Astrocyte of the cerebellum (primary cell): Measurements from ENCODE around the gene SMARCA1.
"Not testable (repeated sequence)": the region's sequence is repeated elsewhere in the genome, so short reads cannot be mapped to it uniquely, and the experiment has no call there.

Experiments
- DNase-seq: peaks from one replicate; pipeline ENCODE4 v3.0.0-alpha.2; 2011; ENCODE audit warnings: low read depth
- H3K4me3 ChIP-seq: 2 replicates; pipeline ENCODE4 v1.5.1; 2011; ENCODE audit warnings: mild to moderate bottlenecking, low read depth, low read length, moderate library complexity
- in situ Hi-C: cut with HindIII; loops from 2 replicates; pipeline ENCODE4 v1.10.0; 2017; ENCODE audit warnings: low sequenced_read_pairs
- TF ChIP-seq, protein P1 (sequence below): IDR thresholded peaks from 2 replicates; pipeline ENCODE4 v1.5.1; 2012; ENCODE audit warnings: low read length, low read depth, moderate library complexity, mild to moderate bottlenecking; ENCODE audit errors: missing control alignments

Gene SMARCA1, protein sequence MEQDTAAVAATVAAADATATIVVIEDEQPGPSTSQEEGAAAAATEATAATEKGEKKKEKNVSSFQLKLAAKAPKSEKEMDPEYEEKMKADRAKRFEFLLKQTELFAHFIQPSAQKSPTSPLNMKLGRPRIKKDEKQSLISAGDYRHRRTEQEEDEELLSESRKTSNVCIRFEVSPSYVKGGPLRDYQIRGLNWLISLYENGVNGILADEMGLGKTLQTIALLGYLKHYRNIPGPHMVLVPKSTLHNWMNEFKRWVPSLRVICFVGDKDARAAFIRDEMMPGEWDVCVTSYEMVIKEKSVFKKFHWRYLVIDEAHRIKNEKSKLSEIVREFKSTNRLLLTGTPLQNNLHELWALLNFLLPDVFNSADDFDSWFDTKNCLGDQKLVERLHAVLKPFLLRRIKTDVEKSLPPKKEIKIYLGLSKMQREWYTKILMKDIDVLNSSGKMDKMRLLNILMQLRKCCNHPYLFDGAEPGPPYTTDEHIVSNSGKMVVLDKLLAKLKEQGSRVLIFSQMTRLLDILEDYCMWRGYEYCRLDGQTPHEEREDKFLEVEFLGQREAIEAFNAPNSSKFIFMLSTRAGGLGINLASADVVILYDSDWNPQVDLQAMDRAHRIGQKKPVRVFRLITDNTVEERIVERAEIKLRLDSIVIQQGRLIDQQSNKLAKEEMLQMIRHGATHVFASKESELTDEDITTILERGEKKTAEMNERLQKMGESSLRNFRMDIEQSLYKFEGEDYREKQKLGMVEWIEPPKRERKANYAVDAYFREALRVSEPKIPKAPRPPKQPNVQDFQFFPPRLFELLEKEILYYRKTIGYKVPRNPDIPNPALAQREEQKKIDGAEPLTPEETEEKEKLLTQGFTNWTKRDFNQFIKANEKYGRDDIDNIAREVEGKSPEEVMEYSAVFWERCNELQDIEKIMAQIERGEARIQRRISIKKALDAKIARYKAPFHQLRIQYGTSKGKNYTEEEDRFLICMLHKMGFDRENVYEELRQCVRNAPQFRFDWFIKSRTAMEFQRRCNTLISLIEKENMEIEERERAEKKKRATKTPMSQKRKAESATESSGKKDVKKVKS

DNA sequence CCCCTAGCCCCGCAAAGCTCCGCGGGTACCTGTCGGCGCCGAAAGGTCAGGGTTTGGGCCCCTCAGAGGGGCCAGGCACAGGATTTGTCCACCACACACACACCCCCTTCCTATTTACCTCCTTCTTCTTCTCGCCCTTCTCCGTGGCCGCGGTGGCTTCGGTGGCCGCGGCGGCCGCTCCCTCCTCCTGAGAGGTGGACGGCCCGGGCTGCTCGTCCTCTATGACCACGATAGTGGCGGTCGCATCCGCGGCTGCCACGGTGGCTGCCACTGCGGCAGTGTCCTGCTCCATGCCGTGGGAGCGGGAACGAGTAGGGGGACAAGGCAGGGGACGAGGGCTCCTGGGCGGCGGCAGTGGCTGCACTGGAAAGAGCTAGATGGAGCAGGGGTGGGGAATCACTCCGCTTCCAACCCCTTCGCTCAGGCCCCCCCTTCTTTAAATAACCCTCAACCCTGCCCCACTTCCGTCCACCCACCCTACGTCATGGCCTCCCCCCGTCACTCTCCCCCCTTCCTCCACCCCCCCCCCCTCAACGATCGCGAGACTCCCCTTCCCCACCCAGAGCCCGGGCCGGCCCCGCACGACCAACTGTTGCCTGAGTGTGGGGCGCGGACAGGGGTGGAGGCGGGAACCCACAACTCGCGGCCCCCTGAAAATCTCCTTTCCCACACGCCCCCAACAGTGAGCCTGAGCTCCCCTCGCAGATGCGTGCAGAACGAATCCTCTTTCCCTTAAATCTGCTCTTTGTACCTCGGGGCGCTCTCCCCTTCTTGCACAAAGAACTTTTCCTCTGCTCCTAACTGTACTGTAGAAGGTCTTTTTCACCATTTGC is at the start of gene SMARCA1:
Gene SMARCA1, minus strand, starts transcription at position 412 of the 833 bp plus-strand sequence. Its CDS starts 120 bp downstream, at position 292.
- in situ Hi-C loops = no loop called here
- TF ChIP-seq, protein P1, sequence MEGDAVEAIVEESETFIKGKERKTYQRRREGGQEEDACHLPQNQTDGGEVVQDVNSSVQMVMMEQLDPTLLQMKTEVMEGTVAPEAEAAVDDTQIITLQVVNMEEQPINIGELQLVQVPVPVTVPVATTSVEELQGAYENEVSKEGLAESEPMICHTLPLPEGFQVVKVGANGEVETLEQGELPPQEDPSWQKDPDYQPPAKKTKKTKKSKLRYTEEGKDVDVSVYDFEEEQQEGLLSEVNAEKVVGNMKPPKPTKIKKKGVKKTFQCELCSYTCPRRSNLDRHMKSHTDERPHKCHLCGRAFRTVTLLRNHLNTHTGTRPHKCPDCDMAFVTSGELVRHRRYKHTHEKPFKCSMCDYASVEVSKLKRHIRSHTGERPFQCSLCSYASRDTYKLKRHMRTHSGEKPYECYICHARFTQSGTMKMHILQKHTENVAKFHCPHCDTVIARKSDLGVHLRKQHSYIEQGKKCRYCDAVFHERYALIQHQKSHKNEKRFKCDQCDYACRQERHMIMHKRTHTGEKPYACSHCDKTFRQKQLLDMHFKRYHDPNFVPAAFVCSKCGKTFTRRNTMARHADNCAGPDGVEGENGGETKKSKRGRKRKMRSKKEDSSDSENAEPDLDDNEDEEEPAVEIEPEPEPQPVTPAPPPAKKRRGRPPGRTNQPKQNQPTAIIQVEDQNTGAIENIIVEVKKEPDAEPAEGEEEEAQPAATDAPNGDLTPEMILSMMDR = no peak
- peak within 1 kb of the TSS; percentile 74 for H3K4me3 ChIP-seq
- no peak for DNase-seq

DNA sequence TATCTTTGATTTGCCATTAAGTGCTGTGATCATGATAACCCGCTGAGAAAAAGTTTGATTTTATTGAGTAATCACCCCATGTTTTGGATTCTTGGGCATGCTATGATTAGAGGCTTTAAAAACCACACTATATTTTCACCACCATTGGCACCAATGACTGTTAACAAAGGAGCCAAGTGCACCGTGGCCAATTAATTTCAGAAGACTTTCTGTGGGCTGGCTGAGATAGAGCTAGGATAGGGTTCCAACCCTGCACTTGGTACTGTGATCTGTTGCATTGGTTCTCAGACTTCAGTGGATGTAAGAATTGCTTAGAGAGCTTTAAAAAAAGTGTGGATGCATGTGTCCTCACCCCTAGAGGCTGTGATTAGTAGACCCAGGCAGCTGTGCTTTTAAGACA is 49.1 kb upstream of the SMARCA1 start:
- in situ Hi-C loops = no loop called here

DNA sequence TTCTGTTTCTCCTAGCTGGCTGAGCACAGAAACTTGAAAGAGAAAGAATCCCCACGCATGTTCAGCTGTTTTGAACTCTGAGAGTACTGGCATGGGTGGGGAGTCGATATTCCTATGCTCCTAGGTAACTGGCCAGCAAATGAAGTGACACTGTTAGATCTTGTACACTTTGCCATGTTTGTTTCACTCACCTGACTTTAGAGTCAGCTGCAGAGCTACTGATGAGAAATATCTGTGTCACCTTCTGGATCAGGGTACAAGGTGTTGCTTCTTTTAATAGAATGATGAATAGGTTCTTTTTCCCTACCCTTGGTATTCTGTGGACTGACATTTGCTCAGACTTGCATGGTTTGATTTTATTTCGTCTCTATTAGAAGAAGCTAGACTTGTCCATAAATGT is 45.1 kb upstream of the SMARCA1 start:
- H3K4me3 ChIP-seq = no peak overlapping the region
- no peak for DNase-seq
- TF ChIP-seq, protein P1 = no peak
- in situ Hi-C loops = no loop called here

More for the DNA sequence above, 49.1 kb upstream of the SMARCA1 start:
- peak; percentile 40 for DNase-seq
- TF ChIP-seq, protein P1 = no peak
- H3K4me3 ChIP-seq = no peak overlapping the region

DNA sequence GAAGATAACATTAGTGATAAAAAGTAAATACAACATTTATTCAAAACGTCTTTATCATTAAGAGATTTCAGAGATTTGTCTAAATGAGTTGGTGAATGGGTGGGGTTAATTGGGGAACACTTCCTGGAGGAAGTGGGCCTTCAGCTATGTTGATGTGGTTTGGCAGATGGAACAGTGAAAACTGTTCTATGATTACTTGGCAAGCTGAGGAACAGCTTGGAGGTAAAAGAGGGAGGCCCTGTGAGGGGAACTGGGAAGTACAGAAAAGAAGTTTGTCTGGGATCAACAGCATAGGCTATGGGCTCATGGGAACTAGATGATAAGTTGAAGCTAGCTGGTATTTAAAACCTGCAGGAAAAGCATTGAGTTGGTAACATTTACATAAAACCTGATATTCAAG is 42.8 kb upstream of the SMARCA1 start:
- in situ Hi-C loops = no loop called here
- DNase-seq = peak; percentile 26
- TF ChIP-seq, protein P1 = no peak
- H3K4me3 ChIP-seq = no peak overlapping the region

DNA sequence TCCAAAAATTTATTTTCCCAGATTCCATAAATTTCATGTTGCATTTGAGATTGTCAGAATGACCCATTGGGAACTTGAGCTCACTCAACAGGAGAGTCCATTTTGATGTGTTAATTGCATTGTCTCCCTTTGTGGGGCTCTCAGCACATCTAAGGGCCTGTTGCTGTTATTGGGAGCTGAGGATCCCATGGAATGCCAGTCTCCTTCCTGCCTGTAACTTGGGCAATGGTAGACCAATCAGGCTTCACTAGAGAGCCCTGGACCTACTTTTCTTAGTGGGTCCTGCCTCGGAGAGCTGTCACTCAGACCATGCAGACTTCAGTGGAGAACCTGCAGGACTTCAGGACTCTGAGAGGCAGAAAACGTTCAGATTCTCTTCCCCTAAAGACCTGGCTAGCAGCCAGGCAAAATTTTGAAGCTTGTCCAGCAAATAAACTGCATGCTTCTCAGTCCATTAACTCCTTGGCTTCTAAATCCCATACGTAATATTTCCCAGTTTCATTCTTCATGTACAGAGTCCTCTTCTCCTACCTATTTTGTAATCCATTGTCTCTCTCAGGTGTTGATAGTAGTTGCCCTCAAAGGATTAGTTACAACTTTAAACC is 41.9 kb upstream of the SMARCA1 start:
- TF ChIP-seq, protein P1 = no peak
- H3K4me3 ChIP-seq = no peak overlapping the region
- DNase-seq = peak; percentile 39
- in situ Hi-C loops = no loop called here

DNA sequence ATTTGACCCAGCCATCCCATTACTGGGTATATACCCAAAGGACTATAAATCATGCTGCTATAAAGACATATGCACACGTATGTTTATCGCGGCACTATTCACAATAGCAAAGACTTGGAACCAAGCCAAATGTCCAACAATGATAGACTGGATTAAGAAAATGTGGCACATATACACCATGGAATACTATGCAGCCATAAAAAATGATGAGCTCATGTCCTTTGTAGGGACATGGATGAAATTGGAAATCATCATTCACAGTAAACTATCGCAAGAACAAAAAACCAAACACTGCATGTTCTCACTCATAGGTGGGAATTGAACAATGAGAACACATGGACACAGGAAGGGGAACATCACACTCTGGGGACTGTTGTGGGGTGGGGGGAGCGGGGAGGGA is 41.1 kb upstream of the SMARCA1 start:
- DNase-seq, H3K4me3 ChIP-seq, in situ Hi-C loops: not testable (repeated sequence)
